ENCODE results near the gene ADH1B. TPM values are rescaled to one million over a fixed set of nuclear protein-coding genes. Genes with fewer than 3 reads are reported as not detected.
"Not testable (repeated sequence)": the region's sequence is repeated elsewhere in the genome, so short reads cannot be mapped to it uniquely, and the experiment has no call there.

Gene ADH1B
- not detected for polyA plus RNA-seq (2013, experiment 1 of 2)
- not detected for polyA plus RNA-seq (2013, experiment 2 of 2)

GRCh38 chr4:99321241-99322191 is at the start of gene ADH1B:
TSS of gene ADH1B (minus strand) at chr4:99321401. CDS start at chr4:99321331, 70 bp downstream.
- Histone ChIP-seq H3K14ac (ENCODE audit: low read length) (no peak within 1 kb of the TSS), H2BK5ac (ENCODE audit: low read length) (no peak within 1 kb of the TSS), H4K91ac (ENCODE audit: low read depth, low read length, poor library complexity) (no peak within 1 kb of the TSS), H2AFZ (ENCODE audit: low read length) (peak within 1 kb of the TSS; percentile 71), H3K4me1 (ENCODE audit: control insufficient read depth in 2 of 2, insufficient read depth in 1 of 2, low read depth in 1 of 2, low read length in 2 of 2) (peaks cover 0 to 5% of the 10 kb centered on the region in 2 donors), H3K9me3 (replicated peaks in 1 of 2; ENCODE audit: control insufficient read depth in 2 of 2, insufficient read depth in 1 of 2, low read depth in 1 of 2, low read length in 2 of 2) (no peaks in the 10 kb centered on the region), H3K27ac (replicated peaks; ENCODE audit: low read length) (peak within 1 kb of the TSS; percentile 1), H3K27me3 (ENCODE audit: control insufficient read depth in 3 of 3, insufficient read depth in 3 of 3, low read depth in 1 of 3, low read length in 3 of 3) (no peaks in the 10 kb centered on the region), H3K4me3 (ENCODE audit: low read length in 2 of 2) (no peak within 1 kb of the TSS), H3K9ac (ENCODE audit: low read depth, low read length, poor library complexity) (no peak within 1 kb of the TSS), H3K18ac (ENCODE audit: low read length) (peak within 1 kb of the TSS; percentile 61), H3K36me3 (replicated peaks in 1 of 2; ENCODE audit: control insufficient read depth in 2 of 2, insufficient read depth in 2 of 2, low read length in 2 of 2) (no peaks in the 10 kb centered on the region), H2AK5ac (ENCODE audit: low read depth, low read length) (no peak within 1 kb of the TSS), H2BK15ac (ENCODE audit: low read length) (no peak within 1 kb of the TSS), H3K23ac (ENCODE audit: low read depth, low read length, poor library complexity) (no peak within 1 kb of the TSS), H2BK120ac (ENCODE audit: low read depth, low read length) (no peak within 1 kb of the TSS), H2BK12ac (ENCODE audit: low read length) (no peak within 1 kb of the TSS), H3K4me2 (ENCODE audit: insufficient read depth, low read length, poor library complexity, severe bottlenecking) (no peak within 1 kb of the TSS), H3K4ac (ENCODE audit: low read length) (no peak within 1 kb of the TSS), H3K79me1 (ENCODE audit: low read depth, low read length) (no peaks in the 10 kb centered on the region), H4K8ac (ENCODE audit: low read depth, low read length) (no peak within 1 kb of the TSS)
- no CpG with 5 or more reads among the region's 8 CpGs for WGBS, 2 donors (ENCODE audit: extremely low coverage in 2 of 2, insufficient read length in 2 of 2, insufficient replicate concordance in 1 of 2)
- DNase-seq (ENCODE audit: low spot score) = peak; percentile 27

- not testable (repeated sequence) for H3K23ac ChIP-seq (ENCODE audit: low read depth, low read length, poor library complexity); H3K4me1 ChIP-seq (ENCODE audit: control insufficient read depth in 2 of 2, insufficient read depth in 1 of 2, low read depth in 1 of 2, low read length in 2 of 2); H4K8ac ChIP-seq (ENCODE audit: low read depth, low read length); H2AK5ac ChIP-seq (ENCODE audit: low read depth, low read length); H2BK15ac ChIP-seq (ENCODE audit: low read length); H4K91ac ChIP-seq (ENCODE audit: low read depth, low read length, poor library complexity); DNase-seq (ENCODE audit: low spot score); H2AFZ ChIP-seq (ENCODE audit: low read length); H3K14ac ChIP-seq (ENCODE audit: low read length); H2BK12ac ChIP-seq (ENCODE audit: low read length); H3K9me3 ChIP-seq (replicated peaks in 1 of 2; ENCODE audit: control insufficient read depth in 2 of 2, insufficient read depth in 1 of 2, low read depth in 1 of 2, low read length in 2 of 2); H3K4me3 ChIP-seq (ENCODE audit: low read length in 2 of 2); H2BK5ac ChIP-seq (ENCODE audit: low read length); H3K36me3 ChIP-seq (replicated peaks in 1 of 2; ENCODE audit: control insufficient read depth in 2 of 2, insufficient read depth in 2 of 2, low read length in 2 of 2); H3K27ac ChIP-seq (replicated peaks; ENCODE audit: low read length); H3K9ac ChIP-seq (ENCODE audit: low read depth, low read length, poor library complexity); H2BK120ac ChIP-seq (ENCODE audit: low read depth, low read length); H3K79me1 ChIP-seq (ENCODE audit: low read depth, low read length); H3K18ac ChIP-seq (ENCODE audit: low read length); H3K27me3 ChIP-seq (ENCODE audit: control insufficient read depth in 3 of 3, insufficient read depth in 3 of 3, low read depth in 1 of 3, low read length in 3 of 3); H3K4ac ChIP-seq (ENCODE audit: low read length)
- no CpG with 5 or more reads among the region's 2 CpGs for WGBS, 2 donors (ENCODE audit: extremely low coverage in 2 of 2, insufficient read length in 2 of 2, insufficient replicate concordance in 1 of 2)
- H3K4me2 ChIP-seq (ENCODE audit: insufficient read depth, low read length, poor library complexity, severe bottlenecking) = peak overlapping the region; percentile 11
These were observed 46.6 kb upstream of the ADH1B start for GRCh38 chr4:99367817-99368216.

GRCh38 chr4:99366491-99366890 is 45.3 kb upstream of the ADH1B start:
- no peak for DNase-seq (ENCODE audit: low spot score)
- Histone ChIP-seq H3K9me3 (replicated peaks in 1 of 2; ENCODE audit: control insufficient read depth in 2 of 2, insufficient read depth in 1 of 2, low read depth in 1 of 2, low read length in 2 of 2) (no peaks in the 10 kb centered on the region), H3K18ac (ENCODE audit: low read length) (no peak overlapping the region), H2AK5ac (ENCODE audit: low read depth, low read length) (no peak overlapping the region), H3K36me3 (replicated peaks in 1 of 2; ENCODE audit: control insufficient read depth in 2 of 2, insufficient read depth in 2 of 2, low read length in 2 of 2) (no peaks in the 10 kb centered on the region), H3K4me1 (ENCODE audit: control insufficient read depth in 2 of 2, insufficient read depth in 1 of 2, low read depth in 1 of 2, low read length in 2 of 2) (no peaks in the 10 kb centered on the region), H3K27ac (replicated peaks; ENCODE audit: low read length) (no peak overlapping the region), H2BK12ac (ENCODE audit: low read length) (no peak overlapping the region), H3K23ac (ENCODE audit: low read depth, low read length, poor library complexity) (no peak overlapping the region), H2AFZ (ENCODE audit: low read length) (no peak overlapping the region), H3K14ac (ENCODE audit: low read length) (no peak overlapping the region), H2BK5ac (ENCODE audit: low read length) (no peak overlapping the region), H3K4me2 (ENCODE audit: insufficient read depth, low read length, poor library complexity, severe bottlenecking) (no peak overlapping the region), H4K91ac (ENCODE audit: low read depth, low read length, poor library complexity) (no peak overlapping the region), H3K27me3 (ENCODE audit: control insufficient read depth in 3 of 3, insufficient read depth in 3 of 3, low read depth in 1 of 3, low read length in 3 of 3) (no peaks in the 10 kb centered on the region), H3K79me1 (ENCODE audit: low read depth, low read length) (no peaks in the 10 kb centered on the region), H4K8ac (ENCODE audit: low read depth, low read length) (no peak overlapping the region), H3K4ac (ENCODE audit: low read length) (no peak overlapping the region), H3K9ac (ENCODE audit: low read depth, low read length, poor library complexity) (no peak overlapping the region), H2BK120ac (ENCODE audit: low read depth, low read length) (no peak overlapping the region), H2BK15ac (ENCODE audit: low read length) (no peak overlapping the region), H3K4me3 (ENCODE audit: low read length in 2 of 2) (no peak overlapping the region)
- no CpG with 5 or more reads among the region's 1 CpG for WGBS, 2 donors (ENCODE audit: extremely low coverage in 2 of 2, insufficient read length in 2 of 2, insufficient replicate concordance in 1 of 2)

- Histone ChIP-seq H3K27me3 (ENCODE audit: control insufficient read depth in 3 of 3, insufficient read depth in 3 of 3, low read depth in 1 of 3, low read length in 3 of 3) (no peaks in the 10 kb centered on the region), H4K91ac (ENCODE audit: low read depth, low read length, poor library complexity) (no peak overlapping the region), H3K9ac (ENCODE audit: low read depth, low read length, poor library complexity) (no peak overlapping the region), H3K27ac (replicated peaks; ENCODE audit: low read length) (no peak overlapping the region), H3K4ac (ENCODE audit: low read length) (no peak overlapping the region), H3K79me1 (ENCODE audit: low read depth, low read length) (no peaks in the 10 kb centered on the region), H3K36me3 (replicated peaks in 1 of 2; ENCODE audit: control insufficient read depth in 2 of 2, insufficient read depth in 2 of 2, low read length in 2 of 2) (no peaks in the 10 kb centered on the region), H3K4me1 (ENCODE audit: control insufficient read depth in 2 of 2, insufficient read depth in 1 of 2, low read depth in 1 of 2, low read length in 2 of 2) (no peaks in the 10 kb centered on the region), H3K23ac (ENCODE audit: low read depth, low read length, poor library complexity) (no peak overlapping the region), H3K14ac (ENCODE audit: low read length) (no peak overlapping the region), H2BK120ac (ENCODE audit: low read depth, low read length) (no peak overlapping the region), H4K8ac (ENCODE audit: low read depth, low read length) (no peak overlapping the region), H3K4me3 (ENCODE audit: low read length in 2 of 2) (no peak overlapping the region), H3K4me2 (ENCODE audit: insufficient read depth, low read length, poor library complexity, severe bottlenecking) (no peak overlapping the region), H3K9me3 (replicated peaks in 1 of 2; ENCODE audit: control insufficient read depth in 2 of 2, insufficient read depth in 1 of 2, low read depth in 1 of 2, low read length in 2 of 2) (peaks cover 0 to 2% of the 10 kb centered on the region in 2 donors), H2AK5ac (ENCODE audit: low read depth, low read length) (no peak overlapping the region), H2BK5ac (ENCODE audit: low read length) (no peak overlapping the region), H3K18ac (ENCODE audit: low read length) (no peak overlapping the region), H2BK15ac (ENCODE audit: low read length) (no peak overlapping the region), H2AFZ (ENCODE audit: low read length) (no peak overlapping the region), H2BK12ac (ENCODE audit: low read length) (no peak overlapping the region)
- no peak for DNase-seq (ENCODE audit: low spot score)
These were observed 41.6 kb upstream of the ADH1B start for GRCh38 chr4:99362768-99363167.
